ENCODE data around the gene ZNF614.
"Not testable (repeated sequence)": the region's sequence is repeated elsewhere in the genome, so short reads cannot be mapped to it uniquely, and the experiment has no call there.

Gene ZNF614

GRCh38 chr19:52034051-52034728 lies 6.0 kb upstream of the ZNF614 start:
- Histone ChIP-seq H2AFZ (no peak overlapping the region), H3K4me1 (no peaks in the 10 kb centered on the region), H3K9me3 (ENCODE audit: control insufficient read depth, low read length) (peaks cover 20% of the 10 kb centered on the region), H3K79me2 (no peaks in the 10 kb centered on the region), H3K4me3 (ENCODE audit: low read depth, low read length) (no peak overlapping the region), H3K9ac (no peak overlapping the region), H3K4me2 (ENCODE audit: low read length) (no peak overlapping the region), H3K27me3 (ENCODE audit: control insufficient read depth, insufficient read depth, low read length) (no peaks in the 10 kb centered on the region), H3K36me3 (ENCODE audit: control insufficient read depth, insufficient read depth, low read length) (peaks cover 24% of the 10 kb centered on the region), H3K27ac (no peak overlapping the region)
- TF ChIP-seq CTCF (IDR thresholded peaks at IDR 0.05) = no peak

- Histone ChIP-seq H3K4me1 (no peaks in the 10 kb centered on the region), H3K4me2 (ENCODE audit: low read length) (peak overlapping the region; percentile 88), H3K79me2 (no peaks in the 10 kb centered on the region), H3K4me3 (ENCODE audit: low read depth, low read length) (peak overlapping the region; percentile 87), H3K9me3 (ENCODE audit: control insufficient read depth, low read length) (peaks cover 9% of the 10 kb centered on the region), H3K9ac (no peak overlapping the region), H3K36me3 (ENCODE audit: control insufficient read depth, insufficient read depth, low read length) (peaks cover 4% of the 10 kb centered on the region), H2AFZ (peak overlapping the region; percentile 81), H3K27me3 (ENCODE audit: control insufficient read depth, insufficient read depth, low read length) (no peaks in the 10 kb centered on the region), H3K27ac (peak overlapping the region; percentile 92)
- no peak for TF ChIP-seq CTCF (IDR thresholded peaks at IDR 0.05)
These were observed 573 bp upstream of the ZNF614 start for GRCh38 chr19:52028780-52029123.

- H3K4me3 ChIP-seq (ENCODE audit: low read depth, low read length) = not testable (repeated sequence)
These were observed 1.8 kb downstream of the ZNF614 start for GRCh38 chr19:52026255-52026990.

GRCh38 chr19:52024478-52024877 lies 3.7 kb downstream of the ZNF614 start:
- H3K27me3 ChIP-seq (ENCODE audit: control insufficient read depth, insufficient read depth, low read length); H3K4me2 ChIP-seq (ENCODE audit: low read length); H3K36me3 ChIP-seq (ENCODE audit: control insufficient read depth, insufficient read depth, low read length); H3K27ac ChIP-seq; H3K4me3 ChIP-seq (ENCODE audit: low read depth, low read length); H3K9me3 ChIP-seq (ENCODE audit: control insufficient read depth, low read length); H3K79me2 ChIP-seq; H3K9ac ChIP-seq; H2AFZ ChIP-seq; H3K4me1 ChIP-seq: not testable (repeated sequence)

More at GRCh38 chr19:52026255-52026990, 1.8 kb downstream of the ZNF614 start:
- H3K9me3 ChIP-seq (ENCODE audit: control insufficient read depth, low read length); H2AFZ ChIP-seq; H3K9ac ChIP-seq; H3K4me1 ChIP-seq; H3K4me2 ChIP-seq (ENCODE audit: low read length); H3K27me3 ChIP-seq (ENCODE audit: control insufficient read depth, insufficient read depth, low read length); H3K79me2 ChIP-seq; H3K27ac ChIP-seq; H3K36me3 ChIP-seq (ENCODE audit: control insufficient read depth, insufficient read depth, low read length): not testable (repeated sequence)

GRCh38 chr19:52022193-52022592 lies 6.0 kb downstream of the ZNF614 start:
- H3K4me2 ChIP-seq (ENCODE audit: low read length) = no peak overlapping the region
- H3K27me3 ChIP-seq (ENCODE audit: control insufficient read depth, insufficient read depth, low read length) = no peaks in the 10 kb centered on the region
- no peaks in the 10 kb centered on the region for H3K36me3 ChIP-seq (ENCODE audit: control insufficient read depth, insufficient read depth, low read length)
- no peak for TF ChIP-seq CTCF (IDR thresholded peaks at IDR 0.05)
- no peak overlapping the region for H3K4me3 ChIP-seq (ENCODE audit: low read depth, low read length)
- H3K9ac ChIP-seq = no peak overlapping the region
- H3K79me2 ChIP-seq = no peaks in the 10 kb centered on the region
- H3K27ac ChIP-seq = no peak overlapping the region
- no peaks in the 10 kb centered on the region for H3K9me3 ChIP-seq (ENCODE audit: control insufficient read depth, low read length)
- H3K4me1 ChIP-seq = no peaks in the 10 kb centered on the region
- H2AFZ ChIP-seq = no peak overlapping the region

Data from parathyroid adenoma (tissue), 2 donors.